ENCODE data around the gene EHF.

- TF ChIP-seq EZH2 (IDR thresholded peaks at IDR 0.05; ENCODE audit: insufficient read depth, low read length) (no peak), CTCF (IDR thresholded peaks at IDR 0.05; ENCODE audit: insufficient read depth, low read depth, low read length) (no peak)
Observed at GRCh38 chr11:34642873-34643272, 22.0 kb downstream of the EHF start.
